ENCODE measurements around the gene ZFP36L1.

Gene ZFP36L1

GRCh38 chr14:68816183-68816942 is 23.5 kb upstream of the ZFP36L1 start:
- DNase-seq (ENCODE audit: low spot score) = peak; percentile 74

- no peak for DNase-seq (ENCODE audit: low spot score)
These were observed 22.7 kb upstream of the ZFP36L1 start for GRCh38 chr14:68815298-68816182.

GRCh38 chr14:68814539-68815297 is 21.9 kb upstream of the ZFP36L1 start:
- DNase-seq (ENCODE audit: low spot score) = no peak

GRCh38 chr14:68814238-68814538 is 21.3 kb upstream of the ZFP36L1 start:
- no peak for DNase-seq (ENCODE audit: low spot score)

GRCh38 chr14:68813318-68813838 is 20.5 kb upstream of the ZFP36L1 start:
- DNase-seq (ENCODE audit: low spot score) = no peak

GRCh38 chr14:68811171-68811570 is 18.3 kb upstream of the ZFP36L1 start:
- no peak for DNase-seq (ENCODE audit: low spot score)

- no peak for DNase-seq (ENCODE audit: low spot score)
These were observed 17.6 kb upstream of the ZFP36L1 start for GRCh38 chr14:68810173-68811153.

- no peak for DNase-seq (ENCODE audit: low spot score)
These were observed 16.7 kb upstream of the ZFP36L1 start for GRCh38 chr14:68809524-68809923.

GRCh38 chr14:68808696-68809480 is 16.0 kb upstream of the ZFP36L1 start:
- no peak for DNase-seq (ENCODE audit: low spot score)

GRCh38 chr14:68807987-68808386 is 15.1 kb upstream of the ZFP36L1 start:
- DNase-seq (ENCODE audit: low spot score) = no peak

- DNase-seq (ENCODE audit: low spot score) = no peak
These were observed 14.3 kb upstream of the ZFP36L1 start for GRCh38 chr14:68807148-68807600.

GRCh38 chr14:68806526-68807147 is 13.8 kb upstream of the ZFP36L1 start:
- no peak for DNase-seq (ENCODE audit: low spot score)

GRCh38 chr14:68805414-68805813 is 12.5 kb upstream of the ZFP36L1 start:
- no peak for DNase-seq (ENCODE audit: low spot score)

- DNase-seq (ENCODE audit: low spot score) = no peak
These were observed 8.8 kb upstream of the ZFP36L1 start for GRCh38 chr14:68801631-68802030.

- DNase-seq (ENCODE audit: low spot score) = no peak
These were observed 8.1 kb upstream of the ZFP36L1 start for GRCh38 chr14:68800953-68801352.

GRCh38 chr14:68800390-68800789 is 7.5 kb upstream of the ZFP36L1 start:
- no peak for DNase-seq (ENCODE audit: low spot score)

- no peak for DNase-seq (ENCODE audit: low spot score)
These were observed 5.8 kb upstream of the ZFP36L1 start for GRCh38 chr14:68798621-68799020.

GRCh38 chr14:68797121-68797670 is 4.3 kb upstream of the ZFP36L1 start:
- no peak for DNase-seq (ENCODE audit: low spot score)

Data from SK-N-DZ (cell line).